Measurements from ENCODE around the gene HERPUD1.
"Not testable (repeated sequence)": the region's sequence is repeated elsewhere in the genome, so short reads cannot be mapped to it uniquely, and the experiment has no call there.

HERPUD1 gene

GRCh38 chr16:56961851-56962281, 29.9 kb downstream of the HERPUD1 start, which contains the start of gene CETP:
Gene CETP (plus strand): TSS chr16:56961950. CDS start chr16:56961980, 30 bp downstream.
- no peak for ATAC-seq

- peak; percentile 84 to 93 for ATAC-seq
Observed at GRCh38 chr16:56964243-56965148, 32.6 kb downstream of the HERPUD1 start.

GRCh38 chr16:56965149-56966092, 33.5 kb downstream of the HERPUD1 start:
- ATAC-seq: no peak

GRCh38 chr16:56966093-56966475, 34.1 kb downstream of the HERPUD1 start:
- no peak for ATAC-seq

GRCh38 chr16:56967733-56968132, 35.8 kb downstream of the HERPUD1 start:
- no peak for ATAC-seq

GRCh38 chr16:56969769-56970168, 37.8 kb downstream of the HERPUD1 start:
- no peak for ATAC-seq

- ATAC-seq: peak; percentile 57 to 64
Observed at GRCh38 chr16:56970934-56971767, 39.2 kb downstream of the HERPUD1 start.

- no peak for ATAC-seq
Observed at GRCh38 chr16:56971768-56972043, 39.8 kb downstream of the HERPUD1 start.

GRCh38 chr16:56972403-56973293, 40.7 kb downstream of the HERPUD1 start:
- ATAC-seq: no peak

GRCh38 chr16:56973294-56973689, 41.4 kb downstream of the HERPUD1 start:
- no peak for ATAC-seq

- not testable (repeated sequence) for ATAC-seq
Observed at GRCh38 chr16:56973899-56974298, 42.0 kb downstream of the HERPUD1 start.

GRCh38 chr16:56974549-56975300, 42.8 kb downstream of the HERPUD1 start:
- ATAC-seq: peak; percentile 17 to 29

- no peak for ATAC-seq
Observed at GRCh38 chr16:56975714-56976113, 43.8 kb downstream of the HERPUD1 start.

- ATAC-seq: no peak
Observed at GRCh38 chr16:56977216-56977615, 45.3 kb downstream of the HERPUD1 start.

GRCh38 chr16:56977823-56978430, 46.0 kb downstream of the HERPUD1 start:
- ATAC-seq: no peak

- no peak for ATAC-seq
Observed at GRCh38 chr16:56980201-56980535, 48.2 kb downstream of the HERPUD1 start.

GRCh38 chr16:56980792-56981724, 49.1 kb downstream of the HERPUD1 start:
- ATAC-seq: no peak

GRCh38 chr16:56981729-56982271, 49.9 kb downstream of the HERPUD1 start:
- ATAC-seq: no peak

GRCh38 chr16:56982695-56983094, 50.8 kb downstream of the HERPUD1 start:
- ATAC-seq: no peak
